Esophagus squamous epithelium (tissue), 5 donors: ENCODE data around the gene SLCO2B1. TPM values are rescaled to one million over a fixed set of nuclear protein-coding genes. Genes with fewer than 3 reads are reported as not detected.

Source experiments
- DNase-seq: peaks from one replicate; lab custom pipeline; 2025; lab: John Stamatoyannopoulos, UW
- H3K27ac ChIP-seq, 4 donors: fragments of 200-600 bp; sonication (generic); one replicate each; pipeline ENCODE4 v1.5.1; 2016 to 2019; ENCODE audit warnings: mild to moderate bottlenecking in 1 of 4
- H3K27me3 ChIP-seq, 4 donors: fragments of 200-600 bp; sonication (generic); 1 replicate in 3 of 4; 2 replicates in 1 of 4; pipeline versions ENCODE4 v1.5.1 to v1.6.0; 2017 to 2021; ENCODE audit warnings: antibody characterized with exemption in 1 of 4
- H3K36me3 ChIP-seq, 3 donors: fragments of 200-600 bp; sonication (generic); one replicate each; pipeline ENCODE4 v1.5.1; 2016 to 2019
- H3K4me1 ChIP-seq, 3 donors: fragments of 200-600 bp; sonication (generic); one replicate each; pipeline ENCODE4 v1.5.1; 2017 to 2019
- H3K4me3 ChIP-seq, 4 donors: fragments of 200-600 bp; sonication (generic); 1 replicate in 3 of 4; 2 replicates in 1 of 4; pipeline ENCODE4 v1.5.1; 2016 to 2019; ENCODE audit warnings: mild to moderate bottlenecking in 2 of 4, moderate library complexity in 1 of 4
- H3K9me3 ChIP-seq, 3 donors: fragments of 200-600 bp; sonication (generic); one replicate each; pipeline ENCODE4 v1.5.1; 2016 to 2019
- POLR2A ChIP-seq, 4 donors: fragments of 450-650 bp; IDR thresholded peaks; one replicate each; pipeline ENCODE4 v1.6.1; 2017; ENCODE audit warnings: antibody characterized with exemption in 4 of 4, mild to moderate bottlenecking in 4 of 4, moderate library complexity in 3 of 4
- WGBS, 2 donors: methylation state at CpG; one replicate each; pipeline ENCODE4 v1.1.5; 2018; 5-methylcytosine and 5-hydroxymethylcytosine counted together
- intact Hi-C: fragments of 100-400 bp; cut with DNase I; formaldehyde crosslinking; loops from one replicate; pipeline ENCODE4 v1.15.0; 2022
- total RNA-seq, 4 donors: library from RNA; depleted of rRNA; stranded (reverse); fragments of >200 nt; gene quantifications; one replicate each; pipeline ENCODE4 v1.1.0, GENCODE V29; 2016
- TF ChIP-seq, protein P1 (sequence below), 6 experiments: fragments of 450-650 bp in 4 of 6; fragments of 200-600 bp in 2 of 6; sonication (generic) in 2 of 6; IDR thresholded peaks; one replicate each; pipeline ENCODE4 v1.5.1; 2016 to 2019; ENCODE audit warnings: antibody characterized with exemption in 6 of 6, mild to moderate bottlenecking in 4 of 6, moderate library complexity in 4 of 6
- donor health status: DM: yes; HTN: yes; CAD: no.

SLCO2B1 gene
- total RNA-seq, 4 donors from 2014 or later: 3.6 to 35.7 (median 16.1) TPM

DNA sequence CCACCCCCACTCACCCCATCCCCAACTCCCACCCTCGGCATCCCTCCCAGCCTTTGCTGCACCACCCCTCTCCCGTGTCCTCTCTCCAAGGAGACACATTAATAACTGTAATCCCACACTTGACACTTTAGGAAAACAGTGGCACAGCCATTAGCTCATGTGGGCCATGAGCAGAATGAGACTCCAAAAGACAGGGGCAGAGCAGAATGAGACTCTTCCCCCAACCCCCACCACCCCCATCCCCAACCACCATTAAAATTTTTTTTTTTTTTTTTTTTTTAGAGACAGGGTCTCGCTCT, 6.2 kb upstream of the SLCO2B1 start:
- TF ChIP-seq, protein P1, sequence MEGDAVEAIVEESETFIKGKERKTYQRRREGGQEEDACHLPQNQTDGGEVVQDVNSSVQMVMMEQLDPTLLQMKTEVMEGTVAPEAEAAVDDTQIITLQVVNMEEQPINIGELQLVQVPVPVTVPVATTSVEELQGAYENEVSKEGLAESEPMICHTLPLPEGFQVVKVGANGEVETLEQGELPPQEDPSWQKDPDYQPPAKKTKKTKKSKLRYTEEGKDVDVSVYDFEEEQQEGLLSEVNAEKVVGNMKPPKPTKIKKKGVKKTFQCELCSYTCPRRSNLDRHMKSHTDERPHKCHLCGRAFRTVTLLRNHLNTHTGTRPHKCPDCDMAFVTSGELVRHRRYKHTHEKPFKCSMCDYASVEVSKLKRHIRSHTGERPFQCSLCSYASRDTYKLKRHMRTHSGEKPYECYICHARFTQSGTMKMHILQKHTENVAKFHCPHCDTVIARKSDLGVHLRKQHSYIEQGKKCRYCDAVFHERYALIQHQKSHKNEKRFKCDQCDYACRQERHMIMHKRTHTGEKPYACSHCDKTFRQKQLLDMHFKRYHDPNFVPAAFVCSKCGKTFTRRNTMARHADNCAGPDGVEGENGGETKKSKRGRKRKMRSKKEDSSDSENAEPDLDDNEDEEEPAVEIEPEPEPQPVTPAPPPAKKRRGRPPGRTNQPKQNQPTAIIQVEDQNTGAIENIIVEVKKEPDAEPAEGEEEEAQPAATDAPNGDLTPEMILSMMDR (IDR thresholded peaks at IDR 0.05): no peak
- no peak for TF ChIP-seq POLR2A (IDR thresholded peaks at IDR 0.05)
- Histone ChIP-seq H3K27ac (no peak overlapping the region), H3K9me3 (no peaks in the 10 kb centered on the region), H3K27me3 (peaks cover 0 to 3% (median 0%) of the 10 kb centered on the region in 4 donors), H3K36me3 (no peaks in the 10 kb centered on the region), H3K4me1 (peaks cover 14 to 55% (median 15%) of the 10 kb centered on the region in 3 donors), H3K4me3 (no peak overlapping the region)
- intact Hi-C loops: loop anchor here (2.0 to 5.0 kb wide), 2 partner anchors 58 to 103 kb away; no protein-coding TSS in a partner anchor
- 34 to 39% methylated on average over 3 of the region's 3 CpGs for WGBS, 2 donors
- DNase-seq: no peak

DNA sequence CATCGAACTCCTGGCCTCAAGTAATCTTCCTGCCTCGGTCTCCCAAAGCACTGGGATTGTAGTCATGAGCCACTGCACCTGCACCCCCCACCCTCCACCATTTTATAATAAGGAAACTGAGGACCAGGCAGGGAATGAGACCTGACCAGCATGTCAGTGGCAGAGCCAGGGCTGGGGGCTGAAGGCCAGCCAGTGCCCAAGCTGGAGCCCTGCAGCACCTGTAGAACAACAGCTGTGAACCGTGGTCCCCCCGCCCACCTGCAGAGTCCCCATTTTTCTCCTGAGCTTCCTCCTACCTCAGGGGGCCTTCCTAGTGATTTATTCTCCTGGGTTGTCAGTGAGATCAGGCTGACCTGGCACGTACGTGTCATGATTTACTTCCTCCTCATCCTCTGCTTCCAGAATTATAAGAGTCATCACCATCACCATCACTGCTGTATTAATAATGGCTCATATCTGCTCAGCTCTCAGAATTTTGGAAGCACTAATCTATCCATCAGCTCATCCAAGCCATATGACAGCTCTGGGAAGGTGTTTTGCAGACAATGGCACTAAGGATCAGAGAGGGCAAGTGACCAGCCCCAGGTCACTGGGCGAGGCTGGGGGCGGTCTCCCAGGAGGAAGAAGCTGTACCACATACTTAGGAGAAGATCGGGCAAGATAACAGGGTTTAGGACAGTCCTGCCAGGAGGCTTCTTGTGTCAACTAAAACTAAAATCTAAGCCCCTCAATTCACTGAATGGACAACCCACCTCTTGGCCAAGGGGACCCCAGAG, 5.5 kb upstream of the SLCO2B1 start:
- H3K4me1 ChIP-seq: peaks cover 16 to 62% (median 21%) of the 10 kb centered on the region in 3 donors
- H3K9me3 ChIP-seq: no peaks in the 10 kb centered on the region
- H3K27me3 ChIP-seq: no peaks in the 10 kb centered on the region
- 73 to 82% methylated on average over 5 to 8 of the region's 9 CpGs for WGBS, 2 donors
- H3K36me3 ChIP-seq: no peaks in the 10 kb centered on the region
- TF ChIP-seq POLR2A (IDR thresholded peaks at IDR 0.05): no peak
- TF ChIP-seq, protein P1 (IDR thresholded peaks at IDR 0.05): no peak
- intact Hi-C loops: loop anchor here (2.0 kb wide), 1 partner anchor 57 kb away; no protein-coding TSS in a partner anchor
- no peak for DNase-seq
- no peak overlapping the region for H3K4me3 ChIP-seq
- H3K27ac ChIP-seq: no peak overlapping the region

DNA sequence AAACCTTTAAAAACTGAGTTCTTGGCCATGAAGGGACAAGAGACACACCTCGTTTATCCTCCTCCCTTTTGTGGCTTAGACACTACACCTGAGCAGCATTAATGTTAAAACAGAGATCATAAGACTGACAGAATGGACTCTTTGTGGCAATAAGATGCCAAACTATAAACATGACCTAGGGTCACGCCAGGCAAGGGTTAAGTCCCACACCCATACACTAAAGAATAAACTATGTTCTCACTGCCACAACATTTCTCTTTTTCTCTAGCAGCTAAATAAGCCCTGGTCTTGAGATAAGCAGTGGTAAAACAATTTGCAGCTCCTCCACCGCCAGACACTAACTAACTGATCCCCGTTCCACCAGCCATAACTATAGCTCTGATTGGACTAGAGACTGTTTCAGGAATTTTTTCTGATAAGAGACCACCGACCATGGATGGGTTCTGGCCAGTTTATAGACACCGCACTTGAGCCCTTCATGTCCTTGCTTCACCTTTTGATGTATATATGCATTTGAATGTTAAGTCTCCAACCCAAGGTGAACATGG, 4.9 kb upstream of the SLCO2B1 start:
- no peak overlapping the region for H3K4me3 ChIP-seq
- no peak overlapping the region for H3K27ac ChIP-seq
- 57 to 69% methylated on average over 6 of the region's 6 CpGs for WGBS, 2 donors
- peaks cover 23 to 69% (median 25%) of the 10 kb centered on the region in 3 donors for H3K4me1 ChIP-seq
- H3K36me3 ChIP-seq: no peaks in the 10 kb centered on the region
- no peaks in the 10 kb centered on the region for H3K27me3 ChIP-seq
- H3K9me3 ChIP-seq: no peaks in the 10 kb centered on the region
- DNase-seq: no peak
- intact Hi-C loops: loop anchor here (2.0 kb wide), 1 partner anchor 57 kb away; no protein-coding TSS in a partner anchor
- TF ChIP-seq, protein P1 (IDR thresholded peaks at IDR 0.05): no peak
- TF ChIP-seq POLR2A (IDR thresholded peaks at IDR 0.05): no peak

DNA sequence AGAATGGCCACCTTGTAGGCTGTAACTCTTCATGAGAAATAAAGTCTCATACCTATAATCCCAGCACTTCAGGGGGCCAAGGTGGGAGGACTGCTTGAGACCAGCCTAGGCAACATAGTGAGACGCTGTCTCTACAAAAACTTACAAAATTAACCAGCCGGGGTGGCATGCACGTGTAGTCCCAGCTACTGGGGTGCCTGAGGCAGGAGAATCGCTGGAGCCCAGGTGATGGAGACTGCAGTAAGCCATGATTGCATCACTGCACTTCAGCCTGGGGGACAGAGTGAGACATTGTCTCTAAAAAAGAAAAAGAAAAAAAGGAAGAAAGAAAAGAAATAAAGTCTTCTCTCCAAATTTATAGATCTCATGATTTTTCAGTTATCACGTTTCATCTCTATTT, 4.2 kb upstream of the SLCO2B1 start:
- Histone ChIP-seq H3K4me3 (no peak overlapping the region), H3K9me3 (no peaks in the 10 kb centered on the region), H3K36me3 (no peaks in the 10 kb centered on the region), H3K27ac (no peak overlapping the region), H3K27me3 (no peaks in the 10 kb centered on the region), H3K4me1 (peaks cover 27 to 76% (median 27%) of the 10 kb centered on the region in 3 donors)
- intact Hi-C loops: no loop called here
- DNase-seq: no peak
- TF ChIP-seq, protein P1 (IDR thresholded peaks at IDR 0.05): no peak
- no peak for TF ChIP-seq POLR2A (IDR thresholded peaks at IDR 0.05)
- 61 to 65% methylated on average over 5 of the region's 5 CpGs for WGBS, 2 donors

DNA sequence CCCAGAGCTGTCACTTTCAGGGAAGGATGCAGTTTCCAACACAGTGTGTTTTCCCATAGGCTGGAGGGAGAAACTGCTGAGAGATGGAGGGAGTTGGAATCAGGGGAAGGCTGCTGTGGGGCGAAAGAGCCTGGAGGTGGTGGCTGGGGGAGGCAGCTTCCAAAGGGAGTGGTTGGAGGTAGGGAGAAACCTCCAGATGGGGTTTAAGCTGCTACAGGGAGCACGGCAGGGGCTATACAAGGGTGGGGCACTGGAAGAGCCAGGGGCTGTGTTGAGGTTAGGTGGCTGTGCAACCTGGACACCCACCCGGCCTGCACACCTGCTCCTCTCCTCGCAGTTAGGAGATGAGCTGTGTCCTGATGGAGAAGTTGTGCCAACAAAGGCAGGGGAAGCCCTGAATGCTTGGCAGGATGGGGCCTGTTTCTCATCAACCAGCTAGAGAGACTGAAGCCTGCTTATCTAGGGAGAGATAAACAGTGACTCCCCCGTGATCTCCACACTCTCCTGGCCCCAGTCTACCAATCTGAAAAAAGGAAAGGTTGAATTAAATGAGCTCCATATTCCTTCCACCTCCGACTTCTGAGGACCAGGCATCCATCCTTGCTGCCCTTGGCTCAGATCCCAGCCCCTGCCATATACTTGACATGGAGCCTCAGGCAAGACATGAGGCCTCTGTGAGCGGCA, 3.6 kb upstream of the SLCO2B1 start:
- H3K36me3 ChIP-seq: no peaks in the 10 kb centered on the region
- no peak overlapping the region for H3K4me3 ChIP-seq
- no peak for DNase-seq
- peaks cover 27 to 82% (median 29%) of the 10 kb centered on the region in 3 donors for H3K4me1 ChIP-seq
- TF ChIP-seq, protein P1 (IDR thresholded peaks at IDR 0.05): no peak
- TF ChIP-seq POLR2A (IDR thresholded peaks at IDR 0.05): no peak
- intact Hi-C loops: no loop called here
- H3K27me3 ChIP-seq: no peaks in the 10 kb centered on the region
- no peaks in the 10 kb centered on the region for H3K9me3 ChIP-seq
- WGBS, 2 donors: 38 to 54% methylated on average over 5 to 6 of the region's 7 CpGs
- peak overlapping the region in 2 of 4 donors; percentile 36 to 41 for H3K27ac ChIP-seq
